ENCODE measurements around the gene CKB.

The CKB gene

GRCh38 chr14:103483600-103483999, 39.0 kb downstream of the CKB start:
- FAIRE-seq, result no peak

- FAIRE-seq, result no peak
These were observed 42.0 kb downstream of the CKB start for GRCh38 chr14:103480595-103480994.

- FAIRE-seq, result no peak
These were observed 46.0 kb downstream of the CKB start for GRCh38 chr14:103476631-103477030.

GRCh38 chr14:103476065-103476464, 46.6 kb downstream of the CKB start:
- FAIRE-seq, result no peak

- FAIRE-seq, result no peak
These were observed 47.7 kb downstream of the CKB start for GRCh38 chr14:103474893-103475292.

GRCh38 chr14:103472939-103473338, 49.7 kb downstream of the CKB start:
- FAIRE-seq, result no peak
